SH-SY5Y (cell line): Measurements from ENCODE around the gene RASGRF1.

Source experiments
- GATA2 ChIP-seq: IDR thresholded peaks from 2 replicates; pipeline ENCODE4 v1.6.1; 2011; ENCODE audit warnings: mild to moderate bottlenecking, low read depth, low read length
- GATA3 ChIP-seq: IDR thresholded peaks from 2 replicates; pipeline ENCODE4 v1.6.1; 2011; ENCODE audit warnings: low read depth, mild to moderate bottlenecking, low read length, moderate library complexity

Gene RASGRF1

GRCh38 chr15:79090487-79091203 is at the start of gene RASGRF1:
Gene RASGRF1 (minus strand): TSS chr15:79090780. CDS start chr15:79090498, 282 bp downstream.
- TF ChIP-seq GATA3 (no peak), GATA2 (no peak; the same call in 1 of the 2 replicates)

- no peak for TF ChIP-seq GATA2
- TF ChIP-seq GATA3, result no peak
Measured at GRCh38 chr15:79136434-79137046, 46.0 kb upstream of the RASGRF1 start.

- no peak for TF ChIP-seq GATA3
- TF ChIP-seq GATA2, result no peak
Measured at GRCh38 chr15:79133309-79133708, 42.7 kb upstream of the RASGRF1 start.

- no peak for TF ChIP-seq GATA2
Measured at GRCh38 chr15:79132770-79133169, 42.2 kb upstream of the RASGRF1 start.

- TF ChIP-seq GATA3 (no peak), GATA2 (no peak)
Measured at GRCh38 chr15:79132361-79132760, 41.8 kb upstream of the RASGRF1 start.

GRCh38 chr15:79130535-79131130 is 40.1 kb upstream of the RASGRF1 start:
- no peak for TF ChIP-seq GATA2
- no peak for TF ChIP-seq GATA3

- TF ChIP-seq GATA2 (no peak), GATA3 (no peak)
Measured at GRCh38 chr15:79129235-79129634, 38.7 kb upstream of the RASGRF1 start.

- TF ChIP-seq GATA3 (no peak), GATA2 (no peak)
Measured at GRCh38 chr15:79128556-79128955, 38.0 kb upstream of the RASGRF1 start.

- TF ChIP-seq GATA3 (no peak), GATA2 (no peak)
Measured at GRCh38 chr15:79124388-79124787, 33.8 kb upstream of the RASGRF1 start.

GRCh38 chr15:79122991-79123390 is 32.4 kb upstream of the RASGRF1 start:
- no peak for TF ChIP-seq GATA3
- no peak for TF ChIP-seq GATA2

- no peak for TF ChIP-seq GATA3
- TF ChIP-seq GATA2, result no peak
Measured at GRCh38 chr15:79122391-79122790, 31.8 kb upstream of the RASGRF1 start.

GRCh38 chr15:79121571-79121970 is 31.0 kb upstream of the RASGRF1 start:
- no peak for TF ChIP-seq GATA3
- TF ChIP-seq GATA2, result no peak

GRCh38 chr15:79117442-79118204 is 27.0 kb upstream of the RASGRF1 start:
- no peak for TF ChIP-seq GATA2
- TF ChIP-seq GATA3, result no peak

GRCh38 chr15:79116771-79117170 is 26.2 kb upstream of the RASGRF1 start:
- TF ChIP-seq GATA3 (no peak), GATA2 (no peak)
